Measurements from ENCODE around the gene CCDC28B. TPM values are rescaled to one million over a fixed set of nuclear protein-coding genes. Genes with fewer than 3 reads are reported as not detected.
A peak's percentile ranks its signal among the peaks of the same experiment; 100 is the strongest.

The CCDC28B gene
- total and polyA plus RNA-seq, 2 of the 13 experiments (the other 11 are each of a cell fraction or from before 2014, with no cell fraction given), result 2.6 to 3.5 TPM

DNA sequence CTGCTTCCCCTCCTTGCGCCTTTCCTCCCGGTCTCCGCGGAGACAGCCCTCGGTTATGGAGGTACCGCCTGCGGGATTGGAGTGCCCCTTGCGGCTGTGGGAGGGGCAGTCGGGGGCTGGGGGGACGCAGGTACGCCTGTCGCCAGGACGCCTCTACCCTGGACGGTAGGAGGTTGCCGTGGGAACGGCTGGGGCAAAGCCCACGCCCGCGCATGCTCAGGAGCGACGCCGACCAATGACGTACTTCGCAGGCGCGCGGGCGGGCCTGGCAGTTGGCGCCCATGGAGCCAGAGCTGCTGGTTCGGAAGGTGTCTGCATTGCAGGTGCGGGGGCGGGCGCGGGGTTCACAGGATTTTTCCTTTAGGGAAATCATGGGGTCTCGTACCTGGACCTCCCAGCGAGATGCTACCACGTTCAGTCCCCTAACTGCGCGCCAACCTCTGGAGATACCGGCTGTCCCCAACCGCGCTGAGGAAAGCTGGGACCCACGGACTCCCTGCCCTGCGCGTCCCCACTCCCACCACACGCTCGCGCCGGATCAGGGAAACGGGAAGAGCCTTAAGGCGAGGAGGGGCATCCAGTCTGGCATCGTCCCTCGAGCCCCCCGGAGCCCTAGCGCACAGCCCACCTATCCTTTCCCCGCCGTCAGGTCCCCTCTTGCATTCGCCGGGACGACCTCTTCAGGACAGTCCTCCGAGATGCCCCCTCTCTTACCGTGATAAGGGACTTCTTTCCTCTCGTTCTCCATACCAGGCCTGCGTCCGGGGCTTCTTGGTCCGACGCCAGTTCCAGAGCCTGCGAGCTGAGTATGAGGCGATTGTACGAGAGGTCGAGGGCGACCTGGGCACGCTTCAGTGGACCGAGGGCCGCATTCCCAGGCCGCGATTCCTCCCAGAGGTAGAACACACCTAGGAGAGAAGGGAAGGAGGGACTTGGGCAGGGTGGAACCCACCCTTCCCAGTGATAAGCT lies 5.3 kb downstream of the CCDC28B start, which contains the start of gene IQCC (continued):
- TF ChIP-seq SRSF1 (optimal IDR thresholded peaks at IDR 0.05; ENCODE audit: low read depth, low read length) (peak; percentile 21), ZNF484 (CRISPR knock-in tag; IDR thresholded peaks at IDR 0.05; ENCODE audit: borderline replicate concordance, low read depth) (no peak), SIN3A (IDR thresholded peaks at IDR 0.05; ENCODE audit: borderline replicate concordance, low read depth, low read length) (peak; percentile 82; the same call in 1 of the 2 replicates), HOXA9 (CRISPR knock-in tag; IDR thresholded peaks at IDR 0.05; ENCODE audit: borderline replicate concordance) (no peak), TGIF2 (CRISPR knock-in tag; IDR thresholded peaks at IDR 0.05) (peak; percentile 64), SOX13 (IDR thresholded peaks at IDR 0.05) (no peak), SOX13 (CRISPR knock-in tag; conservative IDR thresholded peaks at IDR 0.05 in 1 of 2, IDR thresholded peaks at IDR 0.05 in 1 of 2) (peak in 1 of 2 experiments; percentile 12; a peak in 1 of 4 replicates), ZNF121 (CRISPR knock-in tag; IDR thresholded peaks at IDR 0.05) (no peak), ZNF788 (CRISPR knock-in tag; IDR thresholded peaks at IDR 0.05; ENCODE audit: borderline replicate concordance) (no peak), ZIK1 (CRISPR knock-in tag; IDR thresholded peaks at IDR 0.05; ENCODE audit: borderline replicate concordance, low read depth) (0 out of 2 replicates have a peak, but pooled peaks have one; percentile 22), GLI4 (CRISPR knock-in tag; IDR thresholded peaks at IDR 0.05; ENCODE audit: borderline replicate concordance) (no peak), YEATS4 (CRISPR knock-in tag; IDR thresholded peaks at IDR 0.05; ENCODE audit: borderline replicate concordance) (no peak; the same call in 1 of the 2 replicates), KDM2A (CRISPR knock-in tag; IDR thresholded peaks at IDR 0.05; ENCODE audit: borderline replicate concordance, low read depth) (peak; percentile 77; the same call in 1 of the 2 replicates), ZNF296 (CRISPR knock-in tag; conservative IDR thresholded peaks at IDR 0.05) (no peak), ZNF678 (CRISPR knock-in tag; IDR thresholded peaks at IDR 0.05) (no peak), FOSL2 (CRISPR knock-in tag; IDR thresholded peaks at IDR 0.05) (peak; percentile 27), ZNF724P (CRISPR knock-in tag; IDR thresholded peaks at IDR 0.05; ENCODE audit: borderline replicate concordance) (peak; percentile 80; the same call in 1 of the 2 replicates), CREB1 (IDR thresholded peaks at IDR 0.05) (peak; percentile 88), CREB1 (CRISPR knock-in tag; IDR thresholded peaks at IDR 0.05) (peak; percentile 95)
- TF ChIP-seq, protein P1, sequence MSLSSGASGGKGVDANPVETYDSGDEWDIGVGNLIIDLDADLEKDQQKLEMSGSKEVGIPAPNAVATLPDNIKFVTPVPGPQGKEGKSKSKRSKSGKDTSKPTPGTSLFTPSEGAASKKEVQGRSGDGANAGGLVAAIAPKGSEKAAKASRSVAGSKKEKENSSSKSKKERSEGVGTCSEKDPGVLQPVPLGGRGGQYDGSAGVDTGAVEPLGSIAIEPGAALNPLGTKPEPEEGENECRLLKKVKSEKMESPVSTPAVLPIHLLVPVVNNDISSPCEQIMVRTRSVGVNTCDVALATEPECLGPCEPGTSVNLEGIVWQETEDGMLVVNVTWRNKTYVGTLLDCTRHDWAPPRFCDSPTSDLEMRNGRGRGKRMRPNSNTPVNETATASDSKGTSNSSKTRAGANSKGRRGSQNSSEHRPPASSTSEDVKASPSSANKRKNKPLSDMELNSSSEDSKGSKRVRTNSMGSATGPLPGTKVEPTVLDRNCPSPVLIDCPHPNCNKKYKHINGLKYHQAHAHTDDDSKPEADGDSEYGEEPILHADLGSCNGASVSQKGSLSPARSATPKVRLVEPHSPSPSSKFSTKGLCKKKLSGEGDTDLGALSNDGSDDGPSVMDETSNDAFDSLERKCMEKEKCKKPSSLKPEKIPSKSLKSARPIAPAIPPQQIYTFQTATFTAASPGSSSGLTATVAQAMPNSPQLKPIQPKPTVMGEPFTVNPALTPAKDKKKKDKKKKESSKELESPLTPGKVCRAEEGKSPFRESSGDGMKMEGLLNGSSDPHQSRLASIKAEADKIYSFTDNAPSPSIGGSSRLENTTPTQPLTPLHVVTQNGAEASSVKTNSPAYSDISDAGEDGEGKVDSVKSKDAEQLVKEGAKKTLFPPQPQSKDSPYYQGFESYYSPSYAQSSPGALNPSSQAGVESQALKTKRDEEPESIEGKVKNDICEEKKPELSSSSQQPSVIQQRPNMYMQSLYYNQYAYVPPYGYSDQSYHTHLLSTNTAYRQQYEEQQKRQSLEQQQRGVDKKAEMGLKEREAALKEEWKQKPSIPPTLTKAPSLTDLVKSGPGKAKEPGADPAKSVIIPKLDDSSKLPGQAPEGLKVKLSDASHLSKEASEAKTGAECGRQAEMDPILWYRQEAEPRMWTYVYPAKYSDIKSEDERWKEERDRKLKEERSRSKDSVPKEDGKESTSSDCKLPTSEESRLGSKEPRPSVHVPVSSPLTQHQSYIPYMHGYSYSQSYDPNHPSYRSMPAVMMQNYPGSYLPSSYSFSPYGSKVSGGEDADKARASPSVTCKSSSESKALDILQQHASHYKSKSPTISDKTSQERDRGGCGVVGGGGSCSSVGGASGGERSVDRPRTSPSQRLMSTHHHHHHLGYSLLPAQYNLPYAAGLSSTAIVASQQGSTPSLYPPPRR (CRISPR knock-in tag; IDR thresholded peaks at IDR 0.05; ENCODE audit: borderline replicate concordance), result 0 out of 2 replicates have a peak, but pooled peaks have one; percentile 36
- TF ChIP-seq, protein P2, sequence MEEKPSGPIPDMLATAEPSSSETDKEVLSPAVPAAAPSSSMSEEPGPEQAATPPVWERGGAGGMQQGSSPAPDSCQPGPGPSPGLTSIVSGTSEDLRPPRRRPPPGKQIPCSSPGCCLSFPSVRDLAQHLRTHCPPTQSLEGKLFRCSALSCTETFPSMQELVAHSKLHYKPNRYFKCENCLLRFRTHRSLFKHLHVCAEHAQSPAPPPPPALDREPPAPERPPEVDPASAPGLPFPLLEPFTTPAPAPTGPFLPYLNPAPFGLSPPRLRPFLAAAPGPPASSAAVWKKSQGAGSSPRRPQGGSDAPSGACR (CRISPR knock-in tag; IDR thresholded peaks at IDR 0.05), result no peak
- TF ChIP-seq, protein P3, sequence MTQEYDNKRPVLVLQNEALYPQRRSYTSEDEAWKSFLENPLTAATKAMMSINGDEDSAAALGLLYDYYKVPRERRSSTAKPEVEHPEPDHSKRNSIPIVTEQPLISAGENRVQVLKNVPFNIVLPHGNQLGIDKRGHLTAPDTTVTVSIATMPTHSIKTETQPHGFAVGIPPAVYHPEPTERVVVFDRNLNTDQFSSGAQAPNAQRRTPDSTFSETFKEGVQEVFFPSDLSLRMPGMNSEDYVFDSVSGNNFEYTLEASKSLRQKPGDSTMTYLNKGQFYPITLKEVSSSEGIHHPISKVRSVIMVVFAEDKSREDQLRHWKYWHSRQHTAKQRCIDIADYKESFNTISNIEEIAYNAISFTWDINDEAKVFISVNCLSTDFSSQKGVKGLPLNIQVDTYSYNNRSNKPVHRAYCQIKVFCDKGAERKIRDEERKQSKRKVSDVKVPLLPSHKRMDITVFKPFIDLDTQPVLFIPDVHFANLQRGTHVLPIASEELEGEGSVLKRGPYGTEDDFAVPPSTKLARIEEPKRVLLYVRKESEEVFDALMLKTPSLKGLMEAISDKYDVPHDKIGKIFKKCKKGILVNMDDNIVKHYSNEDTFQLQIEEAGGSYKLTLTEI (CRISPR knock-in tag; conservative IDR thresholded peaks at IDR 0.05), result no peak
